H54 (cell line): ENCODE results near the gene SLC1A4.

Source experiments
- DNase-seq: peaks from one replicate; pipeline ENCODE4 v3.0.0; 2011; ENCODE audit warnings: low spot score, mixed read lengths; ENCODE audit not compliant: insufficient read length
- FAIRE-seq: peaks from 3 replicates; lab custom pipeline; 2011; peaks lifted over from hg19 to GRCh38; lab: Jason Lieb, UNC
- POLR2A ChIP-seq: IDR thresholded peaks from 2 replicates; pipeline ENCODE4 v1.6.1; 2011; ENCODE audit warnings: low read depth, mild to moderate bottlenecking, low read length

SLC1A4 gene

GRCh38 chr2:65067806-65068553 lies 78.8 kb downstream of the SLC1A4 start:
- FAIRE-seq: no peak
- DNase-seq: no peak
- TF ChIP-seq POLR2A: no peak

- FAIRE-seq: no peak
- TF ChIP-seq POLR2A: no peak
- DNase-seq: no peak
Measured at GRCh38 chr2:65069439-65069824, 80.2 kb downstream of the SLC1A4 start.

- DNase-seq (peak; percentile 34), FAIRE-seq (no peak)
- TF ChIP-seq POLR2A: no peak
Measured at GRCh38 chr2:65070172-65070830, 81.1 kb downstream of the SLC1A4 start.

DNA sequence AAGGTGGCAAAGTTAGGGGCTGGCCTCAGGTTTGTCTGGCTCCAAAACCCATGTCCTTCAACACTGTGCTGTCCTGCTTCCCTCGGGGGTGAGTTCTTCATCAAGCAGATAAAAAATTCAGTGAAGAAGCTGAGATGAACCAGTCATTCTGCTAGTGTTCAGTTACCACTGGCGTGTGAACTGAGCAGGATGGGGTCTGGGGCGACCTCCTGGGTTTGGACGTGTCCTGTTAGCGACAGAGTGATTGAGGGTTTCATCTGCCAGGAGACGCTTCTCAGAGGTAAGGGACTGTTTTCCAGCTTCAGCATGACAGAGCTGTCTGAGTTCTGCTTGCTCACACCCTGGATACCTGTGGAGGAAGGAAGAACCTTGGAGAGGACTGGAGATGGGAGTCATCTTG lies 81.7 kb downstream of the SLC1A4 start:
- no peak for TF ChIP-seq POLR2A
- DNase-seq (no peak), FAIRE-seq (no peak)

DNA sequence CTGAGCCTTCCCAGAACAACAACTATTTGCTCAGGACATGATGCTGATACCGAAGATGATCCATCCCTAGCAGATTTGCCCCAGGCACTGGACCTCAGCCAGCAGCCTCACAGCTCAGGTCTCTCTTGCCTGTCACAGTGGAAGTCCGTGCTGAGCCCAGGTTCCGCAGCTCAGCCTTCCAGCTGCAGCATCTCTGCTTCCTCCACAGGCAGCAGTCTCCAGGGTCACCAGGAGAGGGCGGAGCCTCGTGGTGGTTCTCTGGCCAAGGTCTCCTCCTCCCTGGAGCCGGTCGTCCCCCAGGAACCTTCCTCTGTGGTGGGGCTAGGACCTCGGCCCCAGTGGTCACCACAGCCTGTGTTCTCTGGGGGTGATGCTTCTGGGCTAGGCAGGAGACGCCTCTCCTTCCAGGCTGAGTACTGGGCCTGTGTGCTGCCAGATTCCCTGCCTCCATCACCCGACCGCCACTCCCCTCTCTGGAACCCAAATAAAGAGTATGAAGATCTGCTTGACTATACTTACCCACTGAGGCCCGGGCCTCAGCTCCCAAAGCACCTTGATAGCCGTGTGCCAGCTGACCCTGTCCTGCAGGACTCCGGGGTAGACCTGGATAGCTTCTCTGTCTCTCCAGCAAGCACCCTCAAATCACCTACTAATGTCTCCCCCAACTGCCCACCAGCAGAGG lies 82.4 kb downstream of the SLC1A4 start:
- no peak for TF ChIP-seq POLR2A
- no peak for DNase-seq
- no peak for FAIRE-seq

- FAIRE-seq: no peak
- no peak for TF ChIP-seq POLR2A
Measured at GRCh38 chr2:65072181-65072970, 83.2 kb downstream of the SLC1A4 start.

More at GRCh38 chr2:65072181-65072970, 83.2 kb downstream of the SLC1A4 start:
- no peak for DNase-seq
